Activated CD4-positive, alpha-beta T cell treated with anti-CD3 and anti-CD28 coated beads for 24 hours (primary cell): Measurements from ENCODE around the gene TP73.

Experiments
- DNase-seq, 2 donors: peaks; one replicate each; pipeline ENCODE4 v3.0.0-alpha.2; 2020; ENCODE audit warnings: low read depth in 2 of 2

Gene TP73

GRCh38 chr1:3783651-3784474, 131.5 kb downstream of the TP73 start:
- DNase-seq: no peak

GRCh38 chr1:3785045-3785444, 132.7 kb downstream of the TP73 start:
- no peak for DNase-seq

- no peak for DNase-seq
Measured at GRCh38 chr1:3785456-3786157, 133.3 kb downstream of the TP73 start.
